Cardiac muscle cell (in vitro differentiated cells and primary cell): ENCODE results near the gene DDX41. TPM values are rescaled to one million over a fixed set of nuclear protein-coding genes. Genes with fewer than 3 reads are reported as not detected.

ENCODE experiments used
- DNase-seq, 2 donors: peaks; one replicate each; pipeline versions ENCODE4 v3.0.0 to v3.0.0-alpha.2; 2010 to 2017; ENCODE audit warnings: low read depth in 1 of 2, low spot score in 1 of 2
- H3K27ac ChIP-seq: fragments of 200-600 bp; sonication (generic); 2 replicates; pipeline ENCODE4 v1.5.1; 2016
- H3K27me3 ChIP-seq: fragments of 200-600 bp; sonication (generic); 2 replicates; pipeline ENCODE4 v1.6.0; 2016; ENCODE audit warnings: control low read depth
- H3K36me3 ChIP-seq: fragments of 200-600 bp; sonication (generic); 2 replicates; pipeline ENCODE4 v1.5.1; 2016; ENCODE audit warnings: control low read depth
- H3K4me1 ChIP-seq: fragments of 200-600 bp; sonication (generic); 2 replicates; pipeline ENCODE4 v1.8.1; 2017; ENCODE audit warnings: low read depth, mild to moderate bottlenecking, mixed run types
- H3K4me3 ChIP-seq: fragments of 200-600 bp; sonication (generic); 2 replicates; pipeline ENCODE4 v1.5.1; 2016; ENCODE audit warnings: mild to moderate bottlenecking
- H3K9me3 ChIP-seq: fragments of 200-600 bp; sonication (generic); 2 replicates; pipeline ENCODE4 v1.5.1; 2017; ENCODE audit warnings: low read depth, mild to moderate bottlenecking, control low read depth
- CTCF ChIP-seq: IDR thresholded peaks from 2 replicates; pipeline ENCODE4 v1.5.1; 2012; ENCODE audit warnings: low read depth, mild to moderate bottlenecking, low read length
- polyA plus RNA-seq: library from polyadenylated mRNA; unstranded; fragments of >200 nt; fragmentation: Nextera tagmentation; extraction: Ambion mirVana; gene quantifications from 2 replicates; pipeline ENCODE4 v1.2.1, GENCODE V29; 2016
- total RNA-seq: library from RNA; depleted of rRNA; stranded (reverse); fragments of >200 nt; gene quantifications from 2 replicates; pipeline ENCODE4 v1.2.3, GENCODE V29; 2016

The DDX41 gene
- total and polyA plus RNA-seq, 2 experiments from 2014 or later = 109 to 183 TPM

GRCh38 chr5:177482359-177482795 lies 34.4 kb downstream of the DDX41 start:
- Histone ChIP-seq H3K36me3 (peaks cover 29% of the 10 kb centered on the region), H3K27ac (no peak overlapping the region), H3K4me1 (peaks cover 8% of the 10 kb centered on the region), H3K4me3 (no peak overlapping the region), H3K9me3 (no peaks in the 10 kb centered on the region), H3K27me3 (no peaks in the 10 kb centered on the region)
- DNase-seq = no peak
- no peak for TF ChIP-seq CTCF

- Histone ChIP-seq H3K27me3 (no peaks in the 10 kb centered on the region), H3K27ac (peak overlapping the region; percentile 39), H3K4me1 (peaks cover 8% of the 10 kb centered on the region), H3K36me3 (peaks cover 13% of the 10 kb centered on the region), H3K4me3 (no peak overlapping the region), H3K9me3 (no peaks in the 10 kb centered on the region)
- no peak for TF ChIP-seq CTCF
- DNase-seq = peak in 1 of 2 donors; percentile 71
These were observed 37.0 kb downstream of the DDX41 start for GRCh38 chr5:177479774-177480173.

- Histone ChIP-seq H3K9me3 (no peaks in the 10 kb centered on the region), H3K27ac (peak overlapping the region; percentile 39), H3K4me1 (peaks cover 8% of the 10 kb centered on the region), H3K4me3 (no peak overlapping the region), H3K36me3 (peaks cover 11% of the 10 kb centered on the region), H3K27me3 (no peaks in the 10 kb centered on the region)
- no peak for TF ChIP-seq CTCF
- peak; percentile 93 to 95 for DNase-seq
These were observed 37.8 kb downstream of the DDX41 start for GRCh38 chr5:177478711-177479646.

GRCh38 chr5:177477701-177478477 lies 38.9 kb downstream of the DDX41 start:
- no peak for TF ChIP-seq CTCF
- no peak overlapping the region for H3K27ac ChIP-seq
- H3K4me1 ChIP-seq = peaks cover 8% of the 10 kb centered on the region
- H3K9me3 ChIP-seq = no peaks in the 10 kb centered on the region
- H3K4me3 ChIP-seq = no peak overlapping the region
- DNase-seq = no peak
- H3K36me3 ChIP-seq = peaks cover under 1% of the 10 kb centered on the region
- H3K27me3 ChIP-seq = no peaks in the 10 kb centered on the region

GRCh38 chr5:177476531-177477233 lies 40.1 kb downstream of the DDX41 start:
- no peak for TF ChIP-seq CTCF
- H3K27ac ChIP-seq = no peak overlapping the region
- H3K36me3 ChIP-seq = no peaks in the 10 kb centered on the region
- no peaks in the 10 kb centered on the region for H3K27me3 ChIP-seq
- H3K4me1 ChIP-seq = peaks cover 15% of the 10 kb centered on the region
- no peak overlapping the region for H3K4me3 ChIP-seq
- DNase-seq = peak in 1 of 2 donors; percentile 73
- H3K9me3 ChIP-seq = no peaks in the 10 kb centered on the region
